HepG2 (cell line): ENCODE measurements around the gene ANKRD29. TPM values are rescaled to one million over a fixed set of nuclear protein-coding genes. Genes with fewer than 3 reads are reported as not detected.
A peak's percentile ranks its signal among the peaks of the same experiment; 100 is the strongest.

Source experiments
- AHR ChIP-seq: IDR thresholded peaks from 2 replicates; pipeline ENCODE4 v1.6.1; 2018; ENCODE audit warnings: missing genetic modification reagents, missing compliant biosample characterization
- CERS6 ChIP-seq: sonication (generic); formaldehyde crosslinking; IDR thresholded peaks from 2 replicates; pipeline ENCODE4 v1.5.0; 2020; ENCODE audit warnings: missing genetic modification reagents
- DRAP1 ChIP-seq: IDR thresholded peaks from 2 replicates; pipeline ENCODE4 v1.6.1; 2016; ENCODE audit warnings: missing genetic modification reagents, missing compliant biosample characterization
- HMG20A ChIP-seq: IDR thresholded peaks from 2 replicates; pipeline ENCODE4 v1.6.1; 2016; ENCODE audit warnings: borderline replicate concordance
- IKZF4 ChIP-seq: sonication (generic); formaldehyde crosslinking; IDR thresholded peaks from 2 replicates; pipeline ENCODE4 v1.5.1; 2020; ENCODE audit warnings: borderline replicate concordance, mild to moderate bottlenecking, low read depth, missing genetic modification reagents; ENCODE audit errors: not compliant biosample characterization
- MAFG ChIP-seq: sonication (generic); formaldehyde crosslinking; IDR thresholded peaks from 2 replicates; pipeline ENCODE4 v1.5.1; 2020; ENCODE audit warnings: mild to moderate bottlenecking, missing genetic modification reagents
- MYNN ChIP-seq: sonication (generic); formaldehyde crosslinking; IDR thresholded peaks from 2 replicates; pipeline ENCODE4 v1.4.0; 2020; ENCODE audit warnings: mild to moderate bottlenecking, low read depth, missing genetic modification reagents
- NCOR1 ChIP-seq: fragments of 200-600 bp; sonication (generic); IDR thresholded peaks from 2 replicates; pipeline ENCODE4 v1.7.0; 2017; ENCODE audit warnings: antibody characterized with exemption, low read length, borderline replicate concordance
- NFE2L2 ChIP-seq: fragments of 150-350 bp; IDR thresholded peaks from 2 replicates; pipeline ENCODE4 v1.6.1; 2014; ENCODE audit warnings: low read length
- SNAPC5 ChIP-seq: sonication (generic); formaldehyde crosslinking; IDR thresholded peaks from 2 replicates; pipeline ENCODE4 v1.8.1; 2023; ENCODE audit warnings: mild to moderate bottlenecking, missing genetic modification reagents, borderline replicate concordance
- SNRNP70 ChIP-seq: fragments of 200-400 bp; formaldehyde crosslinking; IDR thresholded peaks from 2 replicates; pipeline ENCODE4 v1.6.1; 2017; ENCODE audit warnings: mild to moderate bottlenecking, low read depth, low read length, moderate library complexity
- SRY ChIP-seq: sonication (generic); formaldehyde crosslinking; IDR thresholded peaks from 2 replicates; pipeline ENCODE4 v1.8.0; 2022; ENCODE audit warnings: mild to moderate bottlenecking, missing genetic modification reagents
- ZBED4 ChIP-seq: sonication (generic); formaldehyde crosslinking; IDR thresholded peaks from 2 replicates; pipeline ENCODE4 v1.4.0; 2020; ENCODE audit warnings: missing genetic modification reagents, borderline replicate concordance
- ZNF142 ChIP-seq: sonication (generic); formaldehyde crosslinking; IDR thresholded peaks from 2 replicates; pipeline ENCODE4 v1.4.0; 2020; ENCODE audit warnings: missing genetic modification reagents
- ZNF263 ChIP-seq: sonication (generic); formaldehyde crosslinking; IDR thresholded peaks from 2 replicates; pipeline ENCODE4 v1.4.0; 2020; ENCODE audit warnings: missing genetic modification reagents
- ZNF720 ChIP-seq: sonication (generic); formaldehyde crosslinking; IDR thresholded peaks from 2 replicates; pipeline ENCODE4 v1.4.0; 2020; ENCODE audit warnings: missing genetic modification reagents
- ZNF768 ChIP-seq: sonication (generic); formaldehyde crosslinking; IDR thresholded peaks from 2 replicates; pipeline ENCODE4 v1.4.0; 2020; ENCODE audit warnings: missing genetic modification reagents
- polyA plus RNA-seq, 8 experiments: library from polyadenylated mRNA; depleted of rRNA in 3 of 8; stranded (reverse) in 7 of 8; unstranded in 1 of 8; fragments of >200 nt; fragmentation: Illumina TruSeq in 4 of 8; extraction: Trizol in 4 of 8; gene quantifications; 2 replicates each; pipeline versions ENCODE4 v1.2.1 to v1.2.3, GENCODE V29; 2011 to 2016; ENCODE audit warnings: low read depth in 4 of 8, missing spikeins in 1 of 8, mixed read lengths in 1 of 8; ENCODE audit not compliant: insufficient read depth in 1 of 8
- total RNA-seq, 5 experiments: library from RNA; depleted of rRNA; stranded (reverse); fragments of >200 nt; fragmentation: Illumina TruSeq; extraction: Trizol; gene quantifications; 2 replicates each; pipeline ENCODE4 v1.2.3, GENCODE V29; 2016; ENCODE audit warnings: low read depth in 1 of 5

The ANKRD29 gene
- total and polyA plus RNA-seq, 2 of the 13 experiments (the other 11 are each of a cell fraction or from before 2014, with no cell fraction given): not detected

GRCh38 chr18:23556145-23556780 lies 106.4 kb downstream of the ANKRD29 start (continued):
- TF ChIP-seq ZBED4 (CRISPR knock-in tag) (peak; percentile 98), MYNN (no peak), ZNF263 (CRISPR knock-in tag) (no peak), NCOR1 (peak; percentile 95), SNAPC5 (no peak), NFE2L2 (no peak), ZNF768 (CRISPR knock-in tag) (peak; percentile 45; the same call in 1 of the 2 replicates), SRY (no peak), DRAP1 (CRISPR knock-in tag) (peak; percentile 47; the same call in 1 of the 2 replicates), HMG20A (peak; percentile 82), SNRNP70 (no peak), IKZF4 (CRISPR knock-in tag) (no peak), CERS6 (CRISPR knock-in tag) (no peak), ZNF720 (CRISPR knock-in tag) (no peak), MAFG (CRISPR knock-in tag) (no peak), AHR (CRISPR knock-in tag) (no peak), ZNF142 (peak; percentile 76; the same call in 1 of the 2 replicates)
